ENCODE data around the gene BRD7. TPM values are rescaled to one million over a fixed set of nuclear protein-coding genes. Genes with fewer than 3 reads are reported as not detected.

BRD7 gene
- total RNA-seq, 1 experiment from 2014 or later: 76.6 TPM

DNA sequence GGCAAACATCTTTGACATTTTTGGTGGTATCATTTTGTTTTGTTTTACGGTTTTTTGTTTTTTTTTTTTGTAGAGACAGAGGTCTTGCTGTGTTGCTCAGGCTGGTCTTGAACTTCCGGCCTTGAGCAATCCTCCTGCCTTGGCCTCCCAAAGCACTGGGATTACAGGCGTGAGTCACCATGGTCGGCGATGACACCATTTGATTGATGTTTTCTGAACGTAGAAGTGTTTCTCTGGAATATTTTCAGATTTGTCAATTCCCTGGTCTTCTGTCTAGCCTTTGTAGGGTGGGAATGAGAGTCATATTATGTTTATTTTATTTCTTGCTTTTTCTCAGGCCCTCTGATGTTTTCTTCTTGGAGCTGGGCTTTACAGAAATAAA is 32.2 kb upstream of the BRD7 start:
- peaks cover 18% of the 10 kb centered on the region for H3K4me1 ChIP-seq (replicated peaks; ENCODE audit: insufficient read depth)
- H3K36me3 ChIP-seq (ENCODE audit: low read depth): no peaks in the 10 kb centered on the region
- no TSS peak for BruUV-seq (replicated peaks)
- no peaks in the 10 kb centered on the region for H3K79me2 ChIP-seq (ENCODE audit: low read depth)
- H2AFZ ChIP-seq: no peak overlapping the region
- H3K9me2 ChIP-seq (ENCODE audit: insufficient read depth): no peaks in the 10 kb centered on the region
- no peak overlapping the region for H3K27ac ChIP-seq
- H3K4me2 ChIP-seq: no peak overlapping the region
- intact Hi-C loops (cut with micrococcal nuclease; ENCODE audit: unreplicated experiment): no loop called here
- ChIA-PET POLR2A (ENCODE audit: unreplicated experiment) (no interaction called here), CTCF (no interaction called here)
- no peak for DNase-seq
- TF ChIP-seq, protein P1, sequence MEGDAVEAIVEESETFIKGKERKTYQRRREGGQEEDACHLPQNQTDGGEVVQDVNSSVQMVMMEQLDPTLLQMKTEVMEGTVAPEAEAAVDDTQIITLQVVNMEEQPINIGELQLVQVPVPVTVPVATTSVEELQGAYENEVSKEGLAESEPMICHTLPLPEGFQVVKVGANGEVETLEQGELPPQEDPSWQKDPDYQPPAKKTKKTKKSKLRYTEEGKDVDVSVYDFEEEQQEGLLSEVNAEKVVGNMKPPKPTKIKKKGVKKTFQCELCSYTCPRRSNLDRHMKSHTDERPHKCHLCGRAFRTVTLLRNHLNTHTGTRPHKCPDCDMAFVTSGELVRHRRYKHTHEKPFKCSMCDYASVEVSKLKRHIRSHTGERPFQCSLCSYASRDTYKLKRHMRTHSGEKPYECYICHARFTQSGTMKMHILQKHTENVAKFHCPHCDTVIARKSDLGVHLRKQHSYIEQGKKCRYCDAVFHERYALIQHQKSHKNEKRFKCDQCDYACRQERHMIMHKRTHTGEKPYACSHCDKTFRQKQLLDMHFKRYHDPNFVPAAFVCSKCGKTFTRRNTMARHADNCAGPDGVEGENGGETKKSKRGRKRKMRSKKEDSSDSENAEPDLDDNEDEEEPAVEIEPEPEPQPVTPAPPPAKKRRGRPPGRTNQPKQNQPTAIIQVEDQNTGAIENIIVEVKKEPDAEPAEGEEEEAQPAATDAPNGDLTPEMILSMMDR (conservative IDR thresholded peaks at IDR 0.05): no peak
- no peaks in the 10 kb centered on the region for H3K9me3 ChIP-seq (ENCODE audit: insufficient read depth, low read depth)
- H4K20me1 ChIP-seq (ENCODE audit: insufficient read depth): no peaks in the 10 kb centered on the region
- H3K27me3 ChIP-seq (ENCODE audit: insufficient read depth, low read depth): no peaks in the 10 kb centered on the region
- H3F3A ChIP-seq (ENCODE audit: insufficient read depth, low read depth): peaks cover 17% of the 10 kb centered on the region
- no peak overlapping the region for H3K4me3 ChIP-seq

DNA sequence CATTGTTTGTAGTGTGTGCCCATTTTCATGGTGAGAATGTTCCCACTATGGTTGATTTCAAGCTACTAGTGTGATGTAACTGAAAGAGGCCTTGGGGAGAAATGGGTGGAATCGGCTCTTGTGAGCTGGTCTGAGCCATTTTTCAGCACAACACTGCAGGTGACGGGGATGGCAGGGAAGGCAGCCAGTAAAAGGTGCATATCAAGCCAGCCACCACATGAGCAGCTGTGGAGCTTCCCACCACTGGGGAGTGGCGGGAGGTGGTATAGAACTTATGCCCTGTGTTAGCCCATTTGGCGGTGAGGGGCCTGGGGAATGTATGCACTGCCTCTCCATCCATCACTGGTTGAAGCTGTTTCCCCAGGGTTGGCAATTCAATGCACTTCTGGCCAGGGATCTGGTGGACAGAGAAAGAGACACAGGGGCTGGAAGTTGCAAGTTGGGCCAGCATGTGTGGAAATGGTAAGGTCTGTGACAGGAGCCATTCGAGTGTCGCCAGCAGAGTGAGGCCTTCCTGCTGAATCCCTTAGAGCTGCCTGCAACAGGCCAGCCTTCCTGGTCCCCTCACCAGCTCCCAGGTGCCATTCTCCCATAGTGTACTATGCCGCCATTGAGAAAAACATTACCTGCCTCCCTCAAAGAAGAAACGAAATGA is 31.7 kb upstream of the BRD7 start:
- Histone ChIP-seq H3K27ac (no peak overlapping the region), H3K4me1 (replicated peaks; ENCODE audit: insufficient read depth) (peaks cover 23% of the 10 kb centered on the region), H3K4me3 (no peak overlapping the region), H3F3A (ENCODE audit: insufficient read depth, low read depth) (peaks cover 22% of the 10 kb centered on the region), H3K9me3 (ENCODE audit: insufficient read depth, low read depth) (no peaks in the 10 kb centered on the region), H3K79me2 (ENCODE audit: low read depth) (no peaks in the 10 kb centered on the region), H3K9me2 (ENCODE audit: insufficient read depth) (no peaks in the 10 kb centered on the region), H3K27me3 (ENCODE audit: insufficient read depth, low read depth) (no peaks in the 10 kb centered on the region), H2AFZ (no peak overlapping the region), H4K20me1 (ENCODE audit: insufficient read depth) (no peaks in the 10 kb centered on the region), H3K4me2 (no peak overlapping the region), H3K36me3 (ENCODE audit: low read depth) (no peaks in the 10 kb centered on the region)
- DNase-seq: no peak
- TF ChIP-seq EZH2 (IDR thresholded peaks at IDR 0.05; ENCODE audit: low read depth): no peak
- TF ChIP-seq, protein P1 (conservative IDR thresholded peaks at IDR 0.05): no peak
- no TSS peak for BruUV-seq (replicated peaks)
- intact Hi-C loops (cut with micrococcal nuclease; ENCODE audit: unreplicated experiment): no loop called here
- ChIA-PET CTCF (no interaction called here), POLR2A (ENCODE audit: unreplicated experiment) (interaction anchor here (0.5 kb wide), 1 partner anchor 37 kb away, joined by 11 read pairs; no protein-coding TSS in a partner anchor)

- CTCF ChIA-PET: no interaction called here
- Histone ChIP-seq H2AFZ (no peak overlapping the region), H3F3A (ENCODE audit: insufficient read depth, low read depth) (peaks cover 30% of the 10 kb centered on the region), H3K36me3 (ENCODE audit: low read depth) (no peaks in the 10 kb centered on the region), H3K9me2 (ENCODE audit: insufficient read depth) (no peaks in the 10 kb centered on the region), H3K27ac (no peak overlapping the region), H3K9me3 (ENCODE audit: insufficient read depth, low read depth) (no peaks in the 10 kb centered on the region), H4K20me1 (ENCODE audit: insufficient read depth) (no peaks in the 10 kb centered on the region), H3K79me2 (ENCODE audit: low read depth) (no peaks in the 10 kb centered on the region), H3K27me3 (ENCODE audit: insufficient read depth, low read depth) (no peaks in the 10 kb centered on the region), H3K4me2 (no peak overlapping the region), H3K4me1 (replicated peaks; ENCODE audit: insufficient read depth) (peaks cover 34% of the 10 kb centered on the region), H3K4me3 (no peak overlapping the region)
- POLR2A ChIA-PET (ENCODE audit: unreplicated experiment): no interaction called here
- BruUV-seq (replicated peaks): no TSS peak
- DNase-seq: no peak
- intact Hi-C loops (cut with micrococcal nuclease; ENCODE audit: unreplicated experiment): no loop called here
- TF ChIP-seq, protein P1 (conservative IDR thresholded peaks at IDR 0.05): no peak
- TF ChIP-seq EZH2 (IDR thresholded peaks at IDR 0.05; ENCODE audit: low read depth): no peak
Observed at GRCh38 chr16:50399411-50399810, 30.6 kb upstream of the BRD7 start.

Data from PC-9 (cell line).